Psoas muscle (tissue), 8 donors: ENCODE data around the gene SF3B6. TPM values are rescaled to one million over a fixed set of nuclear protein-coding genes. Genes with fewer than 3 reads are reported as not detected.
"Not testable (repeated sequence)": the region's sequence is repeated elsewhere in the genome, so short reads cannot be mapped to it uniquely, and the experiment has no call there.

Experiments
- ATAC-seq, 4 donors: fragments of 200-7000 bp; cut with Tn5 transposase; one replicate each; pipeline ENCODE4 v1.9.1; 2020; ENCODE audit warnings: moderate library complexity in 3 of 4, mild to moderate bottlenecking in 2 of 4
- DNase-seq, 2 donors: peaks; one replicate each; pipeline ENCODE4 v3.0.0-alpha.2; 2020
- H3K27ac ChIP-seq: fragments of 200-600 bp; one replicate; pipeline ENCODE4 v1.8.0; 2022
- H3K27me3 ChIP-seq, 3 donors: fragments of 200-600 bp in 1 of 3; one replicate each; pipeline versions ENCODE4 v1.6.1 to v1.8.0; 2013 to 2022; ENCODE audit warnings: low read length in 2 of 3, mild to moderate bottlenecking in 2 of 3, moderate library complexity in 1 of 3; ENCODE audit not compliant: insufficient read depth in 3 of 3
- H3K36me3 ChIP-seq, 2 donors: fragments of 200-600 bp in 1 of 2; one replicate each; pipeline versions ENCODE4 v1.6.1 to v1.8.0; 2013 to 2022; ENCODE audit warnings: low read depth in 1 of 2, mild to moderate bottlenecking in 1 of 2, moderate library complexity in 1 of 2; ENCODE audit not compliant: insufficient read depth in 1 of 2
- H3K4me1 ChIP-seq: fragments of 200-600 bp; one replicate; pipeline ENCODE4 v1.8.0; 2022
- H3K4me3 ChIP-seq: fragments of 200-600 bp; one replicate; pipeline ENCODE4 v1.8.0; 2022; ENCODE audit warnings: mild to moderate bottlenecking
- H3K9me3 ChIP-seq: fragments of 200-600 bp; one replicate; pipeline ENCODE4 v1.8.0; 2022
- CTCF ChIP-seq: fragments of 200-600 bp; IDR thresholded peaks from one replicate; pipeline ENCODE4 v1.8.0; 2022; ENCODE audit warnings: antibody characterized with exemption
- WGBS, 3 donors: extraction: QIAGEN DNeasy Blood & Tissue Kit; methylation state at CpG; one replicate each; pipeline versions ENCODE4 v1.1.6 to v1.1.7; 2013; 5-methylcytosine and 5-hydroxymethylcytosine counted together
- intact Hi-C, 2 donors: fragments of 100-400 bp; cut with DNase I; formaldehyde crosslinking; loops; one replicate each; pipeline versions ENCODE4 v1.11.0 to v1.14.2; 2022
- polyA plus RNA-seq, 3 donors: library from polyadenylated mRNA; stranded (reverse); fragments of 200-250 nt; gene quantifications; one replicate each; pipeline ENCODE4 v1.2.3, GENCODE V29; 2013
- total RNA-seq, 4 donors: library from RNA; stranded (reverse); fragmentation: NEBNext Ultra II Directional in 2 of 4; extraction: Animal tissue kit (Norgen Biotek cat#: 25700) in 2 of 4; gene quantifications; one replicate each; pipeline versions ENCODE4 v1.2.1 to v1.2.4, GENCODE V29; 2021 to 2023
- donor health status: healthy with polysubstance abuse.
- donor health status: DM: no; HTN: no; CAD: no; lungs with moderate emphysema.
- donor health status: Bipolar disorder and iron deficiency.
- donor health status: healthy.
- donor health status: DM: yes; HTN: yes; CAD: no.
- donor health status: DM: no; HTN: no; CAD: no.
- donor health status: DM: no; HTN: no; CAD: no.
- donor health status: DM: yes; HTN: yes; CAD: no.

Gene SF3B6
- total and polyA plus RNA-seq, 7 donors, result 44.2 to 116 (median 60.5) TPM

GRCh38 chr2:24101992-24102391 is 25.9 kb upstream of the SF3B6 start:
- no peak overlapping the region for H3K27ac ChIP-seq
- ATAC-seq (no peak), DNase-seq (no peak)
- H3K36me3 ChIP-seq, result peaks cover 0 to 11% of the 10 kb centered on the region in 2 donors
- H3K4me3 ChIP-seq, result no peak overlapping the region
- no peaks in the 10 kb centered on the region for H3K27me3 ChIP-seq
- TF ChIP-seq CTCF, result no peak
- H3K4me1 ChIP-seq, result no peaks in the 10 kb centered on the region
- no peaks in the 10 kb centered on the region for H3K9me3 ChIP-seq
- WGBS, 3 donors, result 73 to 92% (median 74%) methylated on average over 2 of the region's 2 CpGs
- intact Hi-C loops, result no loop called here

GRCh38 chr2:24100732-24101131 is 24.6 kb upstream of the SF3B6 start:
- ATAC-seq, H3K9me3 ChIP-seq, intact Hi-C loops, H3K27me3 ChIP-seq, H3K4me3 ChIP-seq, H3K4me1 ChIP-seq, DNase-seq, H3K27ac ChIP-seq: not testable (repeated sequence)
- H3K36me3 ChIP-seq, result peaks cover 0 to 19% of the 10 kb centered on the region in 2 donors
- WGBS, 3 donors, result 92 to 100% (median 92%) methylated on average over 2 of the region's 2 CpGs

GRCh38 chr2:24095171-24095677 is 19.1 kb upstream of the SF3B6 start:
- DNase-seq, intact Hi-C loops, H3K9me3 ChIP-seq, H3K4me1 ChIP-seq, H3K27ac ChIP-seq, H3K27me3 ChIP-seq, H3K4me3 ChIP-seq, ATAC-seq: not testable (repeated sequence)
- peaks cover 0 to 25% of the 10 kb centered on the region in 2 donors for H3K36me3 ChIP-seq
- 76 to 83% (median 80%) methylated on average over 17 of the region's 17 CpGs for WGBS, 3 donors

- not testable (repeated sequence) for H3K27me3 ChIP-seq, H3K27ac ChIP-seq
These were observed 17.1 kb upstream of the SF3B6 start for GRCh38 chr2:24093270-24093669.

GRCh38 chr2:24088821-24089359 is 12.8 kb upstream of the SF3B6 start:
- TF ChIP-seq CTCF, result no peak
- H3K4me3 ChIP-seq, result no peak overlapping the region
- H3K27me3 ChIP-seq, result no peaks in the 10 kb centered on the region
- H3K9me3 ChIP-seq, result no peaks in the 10 kb centered on the region
- WGBS, 3 donors, result 70 to 88% (median 74%) methylated on average over 2 of the region's 2 CpGs
- H3K27ac ChIP-seq, result no peak overlapping the region
- peaks cover 1% of the 10 kb centered on the region for H3K4me1 ChIP-seq
- ATAC-seq (no peak), DNase-seq (no peak)
- H3K36me3 ChIP-seq, result peaks cover 0 to 16% of the 10 kb centered on the region in 2 donors
- intact Hi-C loops, result no loop called here

More at GRCh38 chr2:24093270-24093669, 17.1 kb upstream of the SF3B6 start:
- ATAC-seq, H3K9me3 ChIP-seq, H3K4me1 ChIP-seq, H3K4me3 ChIP-seq, intact Hi-C loops, DNase-seq: not testable (repeated sequence)
- 98 to 99% (median 98%) methylated on average over 5 of the region's 5 CpGs for WGBS, 3 donors
- peaks cover 0 to 26% of the 10 kb centered on the region in 2 donors for H3K36me3 ChIP-seq

- ATAC-seq, result no peak
- H3K9me3 ChIP-seq, result no peaks in the 10 kb centered on the region
- H3K27me3 ChIP-seq, result no peaks in the 10 kb centered on the region
- 78 to 92% (median 87%) methylated on average over 3 of the region's 3 CpGs for WGBS, 3 donors
- H3K27ac ChIP-seq, result no peak overlapping the region
- no peak for DNase-seq
- peaks cover 0 to 26% of the 10 kb centered on the region in 2 donors for H3K36me3 ChIP-seq
- H3K4me3 ChIP-seq, result no peak overlapping the region
- intact Hi-C loops, result no loop called here
- peaks cover 8% of the 10 kb centered on the region for H3K4me1 ChIP-seq
- TF ChIP-seq CTCF, result no peak
These were observed 10.9 kb upstream of the SF3B6 start for GRCh38 chr2:24087032-24087431.
